CD1c-positive myeloid dendritic cell (primary cell): ENCODE data around the gene WDR33.

ENCODE experiments used
- DNase-seq: peaks from one replicate; pipeline ENCODE4 v3.0.0-alpha.2; 2016; ENCODE audit errors: extremely low spot score

WDR33 gene

DNA sequence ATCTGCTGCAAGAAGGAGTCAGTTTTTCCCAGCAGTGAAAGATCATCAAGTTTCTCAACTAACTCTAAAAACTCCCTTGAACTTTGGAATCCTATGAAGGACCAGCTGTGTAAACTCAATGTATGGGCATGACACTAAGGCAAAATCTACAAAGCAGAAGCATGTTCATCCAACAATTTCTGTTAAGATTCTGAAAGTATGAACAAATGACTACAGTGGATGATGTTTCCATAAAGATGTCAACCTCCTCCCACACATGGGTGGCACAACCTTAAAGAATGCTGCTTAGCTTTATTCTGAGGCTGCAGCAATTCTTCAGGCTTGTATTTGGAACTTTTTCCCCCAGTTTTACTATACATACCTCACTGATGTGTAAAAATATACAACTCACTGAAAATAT lies 47.2 kb downstream of the WDR33 start:
- DNase-seq: no peak

DNA sequence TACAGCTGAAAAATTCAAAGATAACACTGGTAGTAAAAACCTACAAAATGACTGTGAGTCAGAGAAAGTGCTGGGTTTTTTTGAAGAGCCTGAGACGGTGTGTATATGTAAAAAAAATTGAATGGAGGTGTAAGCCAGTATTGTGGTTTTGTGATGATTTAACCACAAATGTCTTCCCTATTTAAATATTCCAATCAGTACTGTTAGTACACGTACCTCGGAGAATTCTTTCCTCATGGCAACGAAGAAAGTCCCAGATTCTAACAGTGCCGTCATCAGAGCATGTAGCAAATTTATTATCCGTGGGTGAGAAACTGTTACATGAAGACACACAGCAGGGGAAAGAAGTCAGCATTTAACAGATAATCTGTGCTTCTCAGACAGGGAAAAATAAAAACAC lies 48.1 kb downstream of the WDR33 start:
- DNase-seq: no peak

- no peak for DNase-seq
These were observed 48.5 kb downstream of the WDR33 start for GRCh38 chr2:127762441-127762840.

- DNase-seq: no peak
These were observed 51.0 kb downstream of the WDR33 start for GRCh38 chr2:127759931-127760330.

GRCh38 chr2:127754186-127754585 lies 56.8 kb downstream of the WDR33 start:
- DNase-seq: no peak

DNA sequence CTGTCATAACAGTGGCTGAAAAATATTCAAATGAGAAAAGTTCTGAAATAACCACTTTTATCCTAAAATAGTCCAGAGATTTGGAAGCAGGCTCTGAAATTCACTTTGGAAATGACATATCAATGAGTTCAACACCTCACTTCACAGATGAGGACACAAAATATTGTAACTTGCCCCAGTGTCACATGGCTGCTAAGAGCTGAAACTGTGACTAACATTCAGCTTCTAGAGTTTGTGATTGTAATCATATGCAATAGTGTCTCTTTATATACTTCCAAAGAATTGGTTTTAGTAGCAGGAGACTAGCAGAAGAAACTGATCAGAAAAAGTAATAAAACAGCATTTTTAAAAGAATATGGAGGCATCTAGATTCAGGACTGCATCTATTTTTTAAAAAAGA lies 57.6 kb downstream of the WDR33 start:
- DNase-seq: no peak

GRCh38 chr2:127749537-127749936 lies 61.4 kb downstream of the WDR33 start:
- DNase-seq: peak; percentile 49

DNA sequence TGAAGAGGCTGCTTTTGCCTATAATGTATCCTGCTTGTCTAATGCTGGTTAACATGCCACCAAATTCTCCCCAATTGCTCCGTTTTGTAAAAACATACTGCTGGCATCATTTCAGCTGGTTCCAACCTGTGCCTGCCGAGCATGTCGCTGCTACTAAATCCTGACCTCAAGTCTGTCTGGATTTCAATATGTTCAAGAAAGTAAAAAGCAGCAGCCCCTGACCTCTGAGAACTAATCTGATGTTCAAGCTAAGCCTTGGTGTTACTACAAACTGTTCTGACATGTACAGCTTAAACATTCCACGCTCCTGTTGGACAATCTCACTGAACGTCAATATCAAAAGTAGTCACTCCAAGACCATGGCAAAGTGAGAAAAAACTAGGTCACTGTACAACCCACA lies 63.4 kb downstream of the WDR33 start:
- DNase-seq: no peak

DNA sequence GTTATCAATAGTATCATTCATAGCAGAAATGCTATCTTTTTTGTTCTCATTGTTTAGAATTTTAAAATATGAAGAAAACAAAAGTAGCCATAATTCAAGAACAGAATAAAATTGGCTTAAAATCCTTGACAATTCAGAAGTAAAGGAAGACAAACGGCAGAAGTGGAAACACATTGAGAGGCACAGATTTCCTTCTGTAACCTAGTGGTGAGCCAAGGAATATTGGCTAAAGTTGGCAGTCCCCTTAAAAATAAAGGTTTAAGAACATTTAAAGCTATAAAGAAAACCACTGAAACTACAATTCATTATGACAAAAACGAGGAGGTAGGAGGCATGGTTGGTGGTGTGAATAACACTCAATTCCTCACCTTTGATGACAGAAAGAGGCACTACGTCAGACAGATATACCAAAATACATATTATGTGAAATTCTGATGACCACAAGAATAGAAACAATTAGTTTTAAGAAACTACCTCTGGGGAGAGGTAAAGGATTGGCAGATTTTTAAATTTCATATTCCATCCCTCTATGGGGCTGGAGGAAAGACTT lies 67.4 kb downstream of the WDR33 start:
- DNase-seq: no peak

GRCh38 chr2:127740665-127741288 lies 70.2 kb downstream of the WDR33 start:
- no peak for DNase-seq

- DNase-seq: no peak
These were observed 71.2 kb downstream of the WDR33 start for GRCh38 chr2:127739800-127740199.

DNA sequence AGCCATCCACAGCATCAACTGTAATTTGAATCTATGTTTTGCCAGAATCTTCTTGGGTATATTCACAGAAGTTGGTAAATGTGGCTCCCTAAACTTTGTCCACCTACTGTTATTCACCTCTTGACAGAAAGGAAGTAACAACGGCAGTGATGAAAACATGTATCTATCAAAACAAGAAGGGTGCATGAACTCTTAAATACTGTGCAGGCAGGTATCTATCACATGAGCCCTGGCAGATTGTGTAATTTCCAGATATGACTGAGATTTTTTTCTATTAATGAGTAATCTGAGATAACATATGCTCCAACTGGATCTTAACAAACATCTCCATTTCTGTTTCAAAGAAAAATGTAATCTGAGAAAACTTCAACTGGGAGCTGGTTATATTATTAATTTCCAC lies 73.1 kb downstream of the WDR33 start:
- no peak for DNase-seq

- DNase-seq: no peak
These were observed 75.2 kb downstream of the WDR33 start for GRCh38 chr2:127735537-127736399.

DNA sequence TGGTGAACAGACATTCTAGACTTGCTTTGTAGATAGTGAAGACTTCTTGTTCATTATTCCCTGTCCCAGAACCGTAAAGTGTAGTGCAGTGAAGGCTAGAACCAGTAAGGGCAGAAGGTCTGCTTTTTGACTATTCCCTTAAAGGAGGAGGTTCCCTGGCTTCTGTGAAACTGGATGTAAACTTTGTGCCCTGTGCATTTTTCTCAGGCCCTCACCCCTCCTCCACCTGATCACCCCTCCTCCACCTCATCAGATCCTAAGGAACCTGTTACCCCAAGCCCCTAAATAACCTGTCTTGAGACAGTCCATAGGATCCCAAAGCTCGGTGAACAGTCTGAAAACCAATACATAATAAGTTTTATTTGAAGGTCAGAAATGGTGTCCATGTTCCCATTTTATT lies 75.9 kb downstream of the WDR33 start:
- no peak for DNase-seq

DNA sequence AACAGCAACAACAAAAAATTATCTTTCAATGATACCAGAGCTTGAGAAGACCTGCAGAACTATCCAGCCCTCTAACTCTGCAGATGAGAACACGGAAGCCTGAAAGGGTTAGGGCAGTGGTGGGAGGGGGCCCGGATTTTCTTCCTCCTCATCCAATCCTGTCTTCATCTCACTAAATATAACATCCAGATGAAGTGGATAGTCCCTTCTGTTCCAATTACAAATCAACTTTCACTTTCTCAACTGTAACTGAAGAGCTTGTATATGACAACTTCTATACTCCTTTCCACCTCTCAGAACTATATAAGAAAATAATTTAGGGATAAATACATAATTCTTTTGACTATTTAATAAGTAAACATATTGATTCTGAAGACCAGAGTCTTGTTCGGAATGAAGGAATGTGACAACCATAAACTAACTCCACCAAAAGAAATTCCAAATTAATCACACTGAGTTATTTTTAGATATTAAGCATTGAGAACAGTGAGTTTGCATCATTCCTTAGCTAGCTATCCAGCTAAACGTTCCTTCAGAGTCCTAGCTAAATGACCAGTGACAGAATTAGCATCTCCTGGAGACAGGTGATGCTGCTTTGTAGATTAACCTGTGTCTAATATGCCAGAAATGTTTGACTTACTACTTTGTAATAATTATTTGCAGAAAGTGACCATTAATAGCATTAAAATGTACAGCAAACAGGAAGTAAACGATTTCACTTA lies 77.0 kb downstream of the WDR33 start:
- DNase-seq: no peak

DNA sequence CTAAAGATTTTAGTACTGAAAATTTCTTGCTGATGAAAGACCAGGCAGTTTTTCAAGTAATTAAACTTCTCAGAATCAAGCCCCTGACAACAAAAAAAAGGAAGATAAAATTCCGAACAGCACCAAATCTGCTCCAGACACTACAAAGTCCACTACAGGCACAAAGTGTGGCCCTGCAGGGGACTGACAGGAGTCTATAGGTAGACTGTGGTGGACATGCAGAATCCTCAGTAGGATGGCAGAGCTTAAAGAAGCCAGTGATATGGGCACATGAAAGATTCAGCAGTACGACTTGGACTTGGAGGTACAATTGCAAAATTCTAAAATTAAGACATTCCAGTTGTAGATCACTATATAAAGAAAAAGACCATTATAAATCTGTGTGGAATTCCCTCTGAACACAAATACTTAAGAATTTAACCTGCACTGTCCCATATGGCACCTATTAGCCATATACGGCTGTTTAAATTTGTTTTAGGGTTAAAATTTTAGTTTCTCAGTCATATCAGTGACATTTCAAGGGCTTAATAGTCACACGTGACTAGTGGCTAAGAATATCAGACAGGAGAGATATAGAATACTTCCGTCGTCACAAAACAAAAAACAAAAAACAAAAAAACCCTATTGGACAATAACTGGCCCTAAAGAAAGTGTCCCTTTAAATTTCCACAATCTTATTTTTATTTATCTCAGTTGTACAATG lies 77.7 kb downstream of the WDR33 start:
- DNase-seq: no peak

- DNase-seq: no peak
These were observed 84.7 kb downstream of the WDR33 start for GRCh38 chr2:127726158-127726880.

- no peak for DNase-seq
These were observed 88.2 kb downstream of the WDR33 start for GRCh38 chr2:127722807-127723206.

DNA sequence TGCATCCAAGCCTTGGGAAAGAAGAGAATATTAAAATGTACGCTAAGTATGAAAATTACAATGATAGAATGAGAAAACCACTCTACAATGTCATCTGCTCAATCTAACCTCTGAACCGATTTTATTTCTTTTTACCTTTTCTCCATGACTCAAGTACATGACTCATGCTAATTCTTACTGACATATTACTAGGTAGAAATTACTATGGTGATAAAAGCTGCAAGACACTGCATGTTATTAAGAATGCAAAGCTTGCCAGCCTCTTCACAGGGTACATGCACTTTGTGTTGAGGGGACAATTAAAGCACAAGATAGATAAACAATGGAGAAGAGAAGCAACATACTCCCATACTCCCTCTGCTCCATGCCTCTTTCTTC lies 89.0 kb downstream of the WDR33 start:
- DNase-seq: no peak

DNA sequence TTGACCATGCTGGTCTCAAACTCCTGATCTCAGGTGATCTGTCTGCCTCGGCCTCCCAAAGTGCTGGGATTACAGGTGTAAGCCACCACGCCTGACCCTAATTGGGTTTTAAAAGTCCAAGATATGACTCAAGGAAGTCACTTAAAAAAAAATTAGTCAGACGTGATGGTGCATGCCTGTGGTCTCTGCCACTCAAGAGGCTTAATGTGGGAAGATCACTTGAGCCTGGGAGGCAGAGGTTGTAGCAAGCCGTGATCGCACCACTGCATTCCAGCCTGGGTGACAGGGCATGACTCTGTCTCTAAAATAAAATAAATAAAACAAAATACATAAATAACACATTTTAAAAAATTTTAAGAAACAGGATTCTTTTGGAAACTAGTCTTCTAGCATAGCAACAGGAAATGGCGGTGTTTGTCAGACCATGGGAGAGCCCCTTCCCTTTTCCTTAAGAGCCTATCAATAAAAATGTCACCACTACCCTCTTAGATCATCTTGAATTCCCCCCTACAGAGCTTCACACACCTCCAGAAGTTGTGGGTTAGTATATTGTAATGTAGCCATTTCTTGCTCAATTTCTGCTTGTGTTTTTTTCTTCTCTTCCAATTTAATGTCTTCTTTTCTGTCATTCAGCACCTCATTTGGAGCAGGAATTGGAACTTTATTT lies 89.5 kb downstream of the WDR33 start:
- no peak for DNase-seq
